HCT116 (cell line): ENCODE measurements around the gene MIDN. TPM values are rescaled to one million over a fixed set of nuclear protein-coding genes. Genes with fewer than 3 reads are reported as not detected.
A peak's percentile ranks its signal among the peaks of the same experiment; 100 is the strongest.

ENCODE experiments used
- ATAC-seq: fragments of 200-7000 bp; cut with Tn5 transposase; 2 replicates; pipeline ENCODE4 v1.9.1; 2020; ENCODE audit warnings: mild to moderate bottlenecking, moderate library complexity
- BruUV-seq: library from RNA; stranded (reverse); fragments of 400-500 nt; replicated peaks from 2 replicates; lab custom pipeline; 2021; lab: Mats Ljungman, UMichigan
- CTCF ChIA-PET: fragments of 300-600 bp; sonication (Branson Sonifier 250); formaldehyde crosslinking; loops from one replicate; lab custom pipeline; 2021; ENCODE audit warnings: antibody characterized with exemption; lab: Charles Lee
- POLR2A ChIA-PET: fragments of 300-600, 350-600 bp; sonication (Branson Sonifier 250); formaldehyde crosslinking; loops from one replicate; lab custom pipeline; 2021; ENCODE audit warnings: antibody characterized with exemption; lab: Charles Lee
- RAD21 ChIA-PET, 2 experiments: fragments of 300-600 bp; sonication (Branson Sonifier 250); formaldehyde crosslinking; loops; one replicate each; lab custom pipeline; 2023; ENCODE audit warnings: low total read pairs in 2 of 2; ENCODE audit not compliant: uncharacterized antibody in 2 of 2, unreplicated experiment in 2 of 2, low non-redundant PET in 1 of 2; lab: Charles Lee
- DNase-seq: peaks from one replicate; pipeline ENCODE4 v3.0.0-alpha.2; 2010; ENCODE audit warnings: low read depth, low spot score
- H2AFZ ChIP-seq: fragments of 200-600 bp; shearing (Covaris generic), sonication (generic); 2 replicates; pipeline ENCODE4 v1.6.1; 2017; ENCODE audit warnings: low read depth, mixed run types, mixed read lengths, antibody characterized with exemption, low read length; ENCODE audit not compliant: poor library complexity, severe bottlenecking
- H3K27ac ChIP-seq: 2 replicates; pipeline ENCODE4 v1.5.1; 2012; ENCODE audit warnings: low read depth, low read length
- H3K27me3 ChIP-seq: fragments of 200-600 bp; sonication (generic); 2 replicates; pipeline ENCODE4 v1.6.1; 2016; ENCODE audit warnings: mixed run types, low read length, mixed read lengths; ENCODE audit not compliant: insufficient read depth
- H3K36me3 ChIP-seq, 2 experiments: fragments of 200-500 bp in 1 of 2; fragments of 200-600 bp in 1 of 2; sonication (Bioruptor generic) in 1 of 2; sonication (generic) in 1 of 2; 2 replicates each; pipeline versions ENCODE4 v1.5.1 to v1.6.1; 2014 to 2016; ENCODE audit warnings: low read length in 2 of 2, inconsistent platforms in 1 of 2, mixed read lengths in 1 of 2, mixed run types in 1 of 2; ENCODE audit not compliant: insufficient read depth in 2 of 2, control insufficient read depth in 1 of 2
- H3K4me1 ChIP-seq, 2 experiments: fragments of 200-600 bp in 1 of 2; sonication (generic) in 1 of 2; 2 replicates each; pipeline versions ENCODE4 v1.5.1 to v1.6.1; 2012 to 2017; ENCODE audit warnings: low read length in 2 of 2, inconsistent platforms in 1 of 2, mild to moderate bottlenecking in 1 of 2, mixed read lengths in 1 of 2, mixed run types in 1 of 2, moderate library complexity in 1 of 2; ENCODE audit not compliant: insufficient read depth in 2 of 2, control insufficient read depth in 1 of 2
- H3K4me2 ChIP-seq: fragments of 200-600 bp; sonication (generic); 2 replicates; pipeline ENCODE4 v1.6.1; 2017; ENCODE audit warnings: mixed run types, low read length, mixed read lengths
- H3K4me3 ChIP-seq, 2 experiments: fragments of 200-600 bp in 1 of 2; sonication (generic) in 1 of 2; replicated peaks in 1 of 2; 2 replicates each; pipeline ENCODE4 v1.5.1; 2011 to 2016; ENCODE audit warnings: low read length in 2 of 2, control low read depth in 1 of 2, low read depth in 1 of 2, mild to moderate bottlenecking in 1 of 2, mixed read lengths in 1 of 2, mixed run types in 1 of 2
- H3K79me2 ChIP-seq: fragments of 200-600 bp; sonication (generic); 2 replicates; pipeline ENCODE4 v1.6.1; 2017; ENCODE audit warnings: mild to moderate bottlenecking, mixed run types, low read length, moderate library complexity, mixed read lengths; ENCODE audit not compliant: insufficient read depth
- H3K9ac ChIP-seq: fragments of 200-600 bp; sonication (generic); 2 replicates; pipeline ENCODE4 v1.6.1; 2016; ENCODE audit warnings: low read length, mixed read lengths
- H3K9me2 ChIP-seq: fragments of 200-600 bp; sonication (generic), shearing (Covaris generic); 2 replicates; pipeline ENCODE4 v1.6.1; 2017; ENCODE audit warnings: mixed run types, mild to moderate bottlenecking, moderate library complexity; ENCODE audit not compliant: insufficient read depth
- H3K9me3 ChIP-seq, 2 experiments: fragments of 200-500 bp in 1 of 2; fragments of 200-600 bp in 1 of 2; sonication (Bioruptor generic) in 1 of 2; sonication (generic) in 1 of 2; 2 replicates each; pipeline ENCODE4 v1.6.1; 2014 to 2017; ENCODE audit warnings: low read length in 2 of 2, mixed read lengths in 2 of 2, inconsistent platforms in 1 of 2, low read depth in 1 of 2, mild to moderate bottlenecking in 1 of 2, mixed run types in 1 of 2, moderate library complexity in 1 of 2; ENCODE audit not compliant: control insufficient read depth in 1 of 2, insufficient read depth in 1 of 2
- H4K20me1 ChIP-seq: fragments of 200-600 bp; sonication (generic), shearing (Covaris generic); 2 replicates; pipeline ENCODE4 v1.6.1; 2017; ENCODE audit warnings: mixed run types, mild to moderate bottlenecking, moderate library complexity; ENCODE audit not compliant: insufficient read depth
- ATF3 ChIP-seq: IDR thresholded peaks from 2 replicates; pipeline ENCODE4 v1.6.1; 2012
- CEBPB ChIP-seq: IDR thresholded peaks from 2 replicates; pipeline ENCODE4 v1.6.1; 2012; ENCODE audit warnings: low read depth
- CTCF ChIP-seq, 3 experiments: fragments of 200-600 bp in 1 of 3; sonication (generic) in 1 of 3; IDR thresholded peaks in 2 of 3; conservative IDR thresholded peaks in 1 of 3; 2 replicates each; pipeline ENCODE4 v1.5.1; 2012 to 2017; ENCODE audit warnings: low read depth in 2 of 3, low read length in 2 of 3, antibody characterized with exemption in 1 of 3, borderline replicate concordance in 1 of 3, control low read depth in 1 of 3, mild to moderate bottlenecking in 1 of 3, mixed read lengths in 1 of 3, mixed run types in 1 of 3, moderate library complexity in 1 of 3; ENCODE audit not compliant: insufficient read depth in 1 of 3
- EGR1 ChIP-seq: IDR thresholded peaks from 2 replicates; pipeline ENCODE4 v1.6.1; 2012; ENCODE audit warnings: low read depth
- EZH2phosphoT487 ChIP-seq: fragments of 200-600 bp; IDR thresholded peaks from 2 replicates; pipeline ENCODE4 v1.6.1; 2018; ENCODE audit warnings: antibody characterized with exemption, borderline replicate concordance
- FOSL1 ChIP-seq: IDR thresholded peaks from 2 replicates; pipeline ENCODE4 v1.6.1; 2012; ENCODE audit warnings: low read depth
- POLR2A ChIP-seq: IDR thresholded peaks from 2 replicates; pipeline ENCODE4 v1.7.0; 2011; ENCODE audit warnings: borderline replicate concordance; ENCODE audit not compliant: insufficient read depth, insufficient read length; ENCODE audit errors: extremely low read depth
- POLR2AphosphoS5 ChIP-seq: IDR thresholded peaks from 2 replicates; pipeline ENCODE4 v1.6.1; 2011; ENCODE audit warnings: mild to moderate bottlenecking, low read depth, low read length, moderate library complexity
- SRF ChIP-seq: IDR thresholded peaks from 2 replicates; pipeline ENCODE4 v1.6.1; 2012; ENCODE audit warnings: low read depth
- TCF7L2 ChIP-seq: IDR thresholded peaks from 2 replicates; pipeline ENCODE4 v1.7.0; 2011; ENCODE audit warnings: borderline replicate concordance, inconsistent platforms; ENCODE audit not compliant: insufficient read depth, insufficient read length; ENCODE audit errors: extremely low read depth
- YY1 ChIP-seq: IDR thresholded peaks from 2 replicates; pipeline ENCODE4 v1.6.1; 2011; ENCODE audit warnings: low read length, low read depth, moderate library complexity, mild to moderate bottlenecking; ENCODE audit not compliant: insufficient replicate concordance; ENCODE audit errors: extremely low read depth
- ZFX ChIP-seq: fragments of 450-650 bp; IDR thresholded peaks from 2 replicates; pipeline ENCODE4 v1.6.1; 2017
- intact Hi-C: fragments of 100-400 bp; cut with micrococcal nuclease; formaldehyde crosslinking; loops from 2 replicates; pipeline ENCODE4 v1.10.0; 2022
- total RNA-seq: library from RNA; stranded (reverse); gene quantifications from one replicate; pipeline ENCODE4 v1.2.1, GENCODE V29; 2021; ENCODE audit not compliant: unreplicated experiment

The MIDN gene
- total RNA-seq, 1 experiment from 2014 or later, result 146 TPM

GRCh38 chr19:1264801-1265614, 16.6 kb downstream of the MIDN start:
- H3K9me3 ChIP-seq, result no peaks in the 10 kb centered on the region
- no peak for TF ChIP-seq TCF7L2
- TF ChIP-seq EGR1, result no peak
- no peak for TF ChIP-seq ATF3
- TF ChIP-seq POLR2A, result peak; percentile 30
- peak; percentile 43; the same call in 1 of the 2 replicates for TF ChIP-seq POLR2AphosphoS5
- TF ChIP-seq ZFX, result peak; percentile 21; the same call in 1 of the 2 replicates
- TF ChIP-seq EZH2phosphoT487, result no peak
- no peak for TF ChIP-seq CEBPB
- no peak for TF ChIP-seq CTCF (IDR thresholded peaks at IDR 0.05 in 2 of 3, conservative IDR thresholded peaks at IDR 0.05 in 1 of 3; ENCODE audit: borderline replicate concordance in 1 of 3, insufficient read depth in 1 of 3, low read depth in 2 of 3, low read length in 2 of 3)
- no peak for TF ChIP-seq YY1
- no peak for TF ChIP-seq SRF
- no peak for TF ChIP-seq FOSL1
- intact Hi-C loops, result no loop called here
- POLR2A ChIA-PET, result interaction anchor here (0.7 to 3.0 kb wide), 7 partner anchors 8 to 172 kb away, joined by 3 to 58 read pairs (median 9); partner anchors contain the start of gene FAM174C
- peak overlapping the region; percentile 97 for H3K4me2 ChIP-seq
- peak overlapping the region; percentile 9 to 34; a peak in 3 of 4 replicates for H3K4me3 ChIP-seq
- no peaks in the 10 kb centered on the region for H3K9me2 ChIP-seq
- CTCF ChIA-PET, result interaction anchor here (0.9 to 6.5 kb wide), 6 partner anchors 7 to 44 kb away, joined by 3 to 325 read pairs (median 12); partner anchors contain the start of gene ATP5F1D
- BruUV-seq, result no TSS peak
- no peak for DNase-seq
- H3K9ac ChIP-seq, result peak overlapping the region; percentile 54
- peaks cover 12% of the 10 kb centered on the region for H3K79me2 ChIP-seq
- no peak overlapping the region for H2AFZ ChIP-seq
- H3K27me3 ChIP-seq, result no peaks in the 10 kb centered on the region
- peak; percentile 15; the same call in 1 of the 2 replicates for ATAC-seq
- peak overlapping the region; percentile 99 for H3K27ac ChIP-seq
- H3K4me1 ChIP-seq, result peaks cover 49 to 90% of the 10 kb centered on the region in 2 experiments
- H3K36me3 ChIP-seq, result no peaks in the 10 kb centered on the region
- H4K20me1 ChIP-seq, result no peaks in the 10 kb centered on the region
- RAD21 ChIA-PET, result interaction anchor here (2.1 kb wide), 2 partner anchors 20 to 21 kb away, joined by 45 to 51 read pairs; no protein-coding TSS in a partner anchor
